Hematopoietic multipotent progenitor cell treated with erythropoietin and hydrocortisone succinate and interleukin-3 and kit ligand, for 15 days (in vitro differentiated cells): ENCODE measurements around the gene TEDDM1.
A peak's percentile ranks its signal among the peaks of the same experiment; 100 is the strongest.
"Not testable (repeated sequence)": the region's sequence is repeated elsewhere in the genome, so short reads cannot be mapped to it uniquely, and the experiment has no call there.

ENCODE experiments used
- DNase-seq: peaks from one replicate; pipeline ENCODE4 v3.0.0-alpha.2; 2015; ENCODE audit warnings: low spot score

Gene TEDDM1, protein sequence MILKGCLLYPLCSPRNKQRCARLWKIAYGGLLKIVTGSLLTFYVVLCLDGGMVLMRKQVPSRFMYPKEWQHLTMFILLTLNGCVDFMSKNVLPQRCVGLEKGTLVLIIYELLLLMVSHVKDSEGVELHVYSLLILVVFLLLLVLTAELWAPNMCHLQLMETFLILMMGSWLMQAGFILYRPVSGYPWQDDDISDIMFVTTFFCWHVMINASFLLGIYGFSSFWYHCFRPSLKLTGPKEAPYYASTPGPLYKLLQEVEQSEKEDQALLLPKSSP

GRCh38 chr1:182400567-182400966 is at the start of gene TEDDM1:
TEDDM1 (minus strand) TSS chr1:182400667; CDS start chr1:182400485, 182 bp downstream.
- no peak for DNase-seq

DNA sequence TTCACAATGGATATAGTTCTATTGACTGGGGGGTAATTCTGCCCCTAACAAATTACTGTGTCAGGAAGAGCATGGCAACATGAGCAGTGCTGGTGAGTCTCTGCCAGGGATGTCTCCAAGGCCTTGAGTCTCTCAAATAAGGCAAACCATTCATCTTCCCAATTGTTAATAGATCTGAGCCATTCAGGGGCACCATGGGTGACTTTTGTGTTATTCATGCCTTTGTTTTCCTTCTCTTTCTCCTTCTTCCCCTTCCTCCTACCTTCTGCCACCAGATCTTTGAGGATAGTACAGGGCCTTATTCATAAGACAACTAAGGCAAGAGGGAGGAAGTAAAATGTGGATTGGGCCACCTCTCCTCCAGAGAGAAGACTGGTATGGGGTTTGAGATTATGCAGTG is 49.6 kb upstream of the TEDDM1 start, which contains the start of gene RGSL1:
Gene RGSL1 (plus strand): TSS at position 60 of the 400 bp plus-strand sequence. CDS start 20 bp downstream, at position 80.
- no peak for DNase-seq

- no peak for DNase-seq
Measured at GRCh38 chr1:182447660-182448059, 47.2 kb upstream of the TEDDM1 start.

GRCh38 chr1:182447124-182447523 is 46.7 kb upstream of the TEDDM1 start:
- DNase-seq: not testable (repeated sequence)

DNA sequence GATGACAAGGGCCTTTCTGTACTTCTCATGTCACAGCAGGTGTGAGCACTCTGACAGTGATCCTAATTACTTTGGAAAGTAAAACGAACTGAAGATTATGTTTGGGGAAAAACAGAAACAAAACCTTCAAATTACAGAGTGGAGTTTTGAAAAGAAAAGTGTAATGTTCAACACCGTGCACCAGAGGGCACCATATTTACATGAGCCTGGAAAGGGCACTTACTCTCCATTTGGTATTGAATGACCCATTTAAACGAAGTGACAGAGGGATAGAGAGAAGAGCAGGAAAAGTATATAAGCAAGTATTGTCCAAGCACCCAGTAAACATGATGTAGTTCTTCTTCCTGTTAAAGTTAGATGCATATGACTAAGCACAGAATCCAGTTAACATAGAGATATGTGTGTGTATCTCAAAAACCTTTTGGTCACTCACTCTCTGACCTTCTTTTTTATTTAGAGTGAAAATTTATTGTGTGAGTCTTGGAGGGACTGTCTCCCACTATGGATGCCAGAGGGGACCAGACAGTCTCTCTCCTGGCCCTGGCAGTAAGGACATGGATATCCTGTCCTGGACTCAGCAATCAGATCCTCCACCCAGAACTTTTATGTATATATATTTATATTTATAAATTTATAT is 45.7 kb upstream of the TEDDM1 start:
- DNase-seq: peak; percentile 72

- DNase-seq: no peak
Measured at GRCh38 chr1:182444497-182444896, 44.0 kb upstream of the TEDDM1 start.

DNA sequence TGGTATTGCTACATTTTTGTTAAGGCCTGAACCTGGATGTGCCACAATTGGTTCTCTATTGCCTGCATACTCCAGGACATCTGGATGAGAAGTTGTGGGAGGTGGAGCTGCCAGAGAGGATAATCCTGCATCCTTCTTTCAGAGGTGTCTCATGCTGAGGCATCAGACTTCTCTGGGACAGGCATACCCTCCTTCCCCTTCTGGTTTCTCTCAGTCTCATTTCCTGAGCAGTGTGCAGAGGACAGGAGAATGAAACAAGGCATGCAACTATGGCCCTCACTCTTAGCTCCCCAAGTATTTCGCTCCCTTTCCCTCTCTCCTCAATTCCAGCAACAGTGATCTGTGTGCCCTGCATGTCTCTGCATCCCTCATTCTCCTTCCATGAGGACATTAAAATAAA is 41.9 kb upstream of the TEDDM1 start:
- DNase-seq: no peak

GRCh38 chr1:182441719-182442118 is 41.3 kb upstream of the TEDDM1 start:
- DNase-seq: no peak

- DNase-seq: no peak
Measured at GRCh38 chr1:182438326-182438725, 37.9 kb upstream of the TEDDM1 start.

DNA sequence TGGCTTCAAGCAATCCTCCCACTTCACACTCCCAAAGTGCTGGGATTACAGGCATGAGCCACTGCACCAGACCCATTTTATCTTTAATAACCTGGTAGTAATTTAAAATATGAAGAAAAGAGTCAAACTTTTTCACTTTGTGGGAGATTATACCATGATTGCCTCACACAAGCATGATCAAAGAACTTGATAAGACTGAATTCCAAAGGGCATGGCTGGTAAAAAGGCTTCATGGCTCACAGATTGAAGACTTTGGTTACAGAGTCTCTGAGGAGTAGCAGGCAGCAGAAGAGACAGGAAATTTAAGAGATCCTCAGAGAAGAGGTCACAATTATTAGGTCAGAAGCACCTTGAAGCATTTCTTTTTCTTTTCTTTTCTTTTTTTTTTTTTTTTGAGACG is 33.1 kb upstream of the TEDDM1 start:
- DNase-seq: no peak

DNA sequence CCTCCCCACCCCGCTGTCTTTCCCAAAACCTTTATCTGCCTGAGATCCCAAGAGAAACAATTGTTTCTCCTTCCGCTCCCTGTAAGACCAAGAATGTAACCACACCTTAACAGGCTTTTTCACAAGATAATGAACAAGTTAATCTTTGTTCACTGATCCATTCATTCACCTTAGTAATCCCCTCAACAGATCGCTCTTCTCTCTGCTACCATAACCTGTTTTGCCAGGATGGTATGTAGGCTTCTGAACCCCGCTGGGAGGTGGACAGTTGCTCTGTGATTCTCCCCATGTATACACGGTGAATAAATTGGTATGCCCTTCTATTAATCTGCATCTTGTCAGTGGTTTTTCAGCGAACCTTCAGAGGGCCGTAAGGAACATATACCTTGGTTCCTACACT is 30.8 kb upstream of the TEDDM1 start:
- no peak for DNase-seq

- DNase-seq: no peak
Measured at GRCh38 chr1:182430263-182431068, 30.0 kb upstream of the TEDDM1 start.

DNA sequence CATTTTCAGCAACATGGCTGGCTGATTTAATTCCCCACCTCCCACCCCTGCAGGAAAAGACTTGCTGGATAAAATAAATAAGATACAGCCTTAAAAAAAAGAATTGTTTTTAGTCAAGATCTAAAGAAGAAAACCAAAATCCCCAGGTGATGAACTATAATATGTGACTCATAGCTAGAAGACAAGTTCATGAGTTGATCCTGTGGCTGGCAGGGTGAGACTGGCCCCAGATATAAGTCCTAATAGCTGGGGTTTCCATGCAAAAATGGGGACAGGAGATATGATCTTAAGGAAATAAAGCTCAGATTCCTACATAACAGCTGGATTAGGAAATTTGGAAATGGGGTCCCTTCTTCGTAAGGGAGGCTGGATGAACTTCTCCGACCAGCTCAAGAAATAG is 27.6 kb upstream of the TEDDM1 start:
- DNase-seq: no peak

GRCh38 chr1:182426442-182427430 is 26.3 kb upstream of the TEDDM1 start:
- no peak for DNase-seq

- DNase-seq: no peak
Measured at GRCh38 chr1:182415789-182416188, 15.3 kb upstream of the TEDDM1 start.

- DNase-seq: no peak
Measured at GRCh38 chr1:182413969-182414368, 13.5 kb upstream of the TEDDM1 start.

DNA sequence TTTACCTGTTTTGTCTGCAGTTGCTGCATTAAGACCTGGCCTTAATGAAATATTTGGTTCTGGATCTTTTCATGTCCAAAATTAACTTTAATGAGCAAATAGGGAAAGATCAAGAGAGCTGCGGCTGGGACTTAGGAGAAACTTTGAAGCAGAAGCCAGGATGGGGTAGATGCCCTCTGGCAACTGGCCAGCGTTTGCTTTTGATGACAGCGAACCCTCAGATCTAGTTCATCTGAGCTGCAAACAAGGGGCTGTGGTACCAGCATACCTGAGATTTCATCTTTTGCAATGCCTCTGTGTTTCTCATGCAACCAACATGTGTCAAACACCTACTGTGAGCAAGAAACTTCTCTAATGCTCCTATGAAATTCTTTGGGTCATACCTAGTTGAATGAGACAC is 13.0 kb upstream of the TEDDM1 start:
- DNase-seq: no peak

DNA sequence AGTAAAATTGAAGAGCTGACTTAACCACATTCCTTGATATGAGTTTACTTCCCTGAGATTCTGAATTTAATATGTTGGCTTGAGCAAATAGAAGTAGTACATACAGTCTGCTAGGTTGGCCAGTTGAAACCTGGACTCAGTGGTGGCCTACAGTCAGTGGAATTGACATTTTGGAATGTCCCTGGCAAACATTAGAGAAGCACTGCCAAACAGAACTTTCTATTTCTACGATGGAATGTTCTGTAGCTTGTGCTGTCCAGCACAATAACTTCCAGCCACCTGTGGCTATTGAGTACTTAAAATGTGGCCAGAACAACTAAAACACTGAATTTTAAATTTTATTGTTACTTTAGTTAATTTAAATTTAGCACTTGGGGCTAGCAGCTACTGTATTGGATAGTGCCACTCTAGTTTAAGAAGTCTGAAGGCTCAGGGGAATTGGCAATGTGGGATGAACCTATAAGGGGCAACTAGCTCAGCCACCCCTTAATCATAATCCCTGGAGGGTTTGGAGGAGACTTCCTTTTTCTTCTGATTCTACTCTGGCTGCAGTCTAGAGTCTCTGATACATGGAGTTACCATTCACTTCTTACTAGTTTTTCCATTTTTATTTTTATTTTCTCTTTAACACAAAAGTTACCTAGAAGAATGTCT is 10.3 kb upstream of the TEDDM1 start:
- DNase-seq: no peak

DNA sequence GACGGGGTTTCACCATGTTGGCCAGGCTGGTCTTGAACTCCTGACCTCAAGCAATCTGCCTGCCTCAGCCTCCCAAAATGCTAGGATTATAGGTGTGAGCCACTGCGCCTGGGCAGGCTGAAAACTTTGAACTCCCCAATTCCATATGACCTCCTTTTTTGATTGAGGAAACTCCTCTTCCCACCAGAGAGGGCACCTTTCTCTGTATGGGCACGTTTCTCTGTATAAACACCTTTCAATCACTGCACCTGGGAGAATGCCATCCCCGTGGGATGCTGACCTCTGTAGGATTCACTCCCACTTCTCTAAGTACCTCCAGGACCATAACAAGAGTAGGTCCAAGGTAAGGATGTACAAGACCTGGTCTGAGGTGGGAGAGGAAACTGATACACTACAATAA is 9.7 kb upstream of the TEDDM1 start:
- no peak for DNase-seq

- DNase-seq: no peak
Measured at GRCh38 chr1:182408435-182409075, 8.1 kb upstream of the TEDDM1 start.

DNA sequence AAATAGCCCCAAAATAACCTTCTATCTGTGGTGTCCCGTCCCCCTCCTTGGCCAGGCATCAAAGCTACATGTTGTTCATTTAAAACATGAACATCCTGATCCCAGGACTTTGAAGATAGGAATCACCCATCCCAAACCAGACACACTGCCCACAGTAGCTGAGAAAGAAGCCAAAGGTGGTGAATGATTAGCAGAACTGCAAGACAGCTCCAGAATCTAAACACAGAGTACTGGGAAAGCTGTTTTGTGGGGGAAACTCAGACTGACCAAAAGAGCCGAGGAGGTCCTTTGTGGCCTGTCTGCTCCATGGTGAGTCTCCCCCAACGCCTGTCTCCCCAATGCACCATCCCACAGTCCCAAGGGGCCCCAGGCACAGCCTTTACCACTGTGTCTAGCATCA is 7.3 kb upstream of the TEDDM1 start:
- no peak for DNase-seq
